Measurements from ENCODE around the gene HIPK2.
"Not testable (repeated sequence)": the region's sequence is repeated elsewhere in the genome, so short reads cannot be mapped to it uniquely, and the experiment has no call there.

HIPK2 gene

GRCh38 chr7:139560678-139561077 lies 217.1 kb downstream of the HIPK2 start:
- peak; percentile 98 for DNase-seq

GRCh38 chr7:139560199-139560598 lies 217.6 kb downstream of the HIPK2 start:
- no peak for DNase-seq

- DNase-seq, result no peak
Observed at GRCh38 chr7:139559364-139560105, 218.3 kb downstream of the HIPK2 start.

GRCh38 chr7:139557857-139558581 lies 219.8 kb downstream of the HIPK2 start:
- no peak for DNase-seq

- not testable (repeated sequence) for DNase-seq
Observed at GRCh38 chr7:139553991-139554700, 223.7 kb downstream of the HIPK2 start.

- no peak for DNase-seq
Observed at GRCh38 chr7:139548302-139549028, 229.3 kb downstream of the HIPK2 start.

- no peak for DNase-seq
Observed at GRCh38 chr7:139544645-139545044, 233.2 kb downstream of the HIPK2 start.

GRCh38 chr7:139543801-139544603 lies 233.8 kb downstream of the HIPK2 start:
- DNase-seq, result no peak

- DNase-seq, result no peak
Observed at GRCh38 chr7:139542308-139543151, 235.3 kb downstream of the HIPK2 start.

- DNase-seq, result no peak
Observed at GRCh38 chr7:139541600-139542307, 236.0 kb downstream of the HIPK2 start.

GRCh38 chr7:139540203-139540602 lies 237.6 kb downstream of the HIPK2 start:
- DNase-seq, result no peak

GRCh38 chr7:139538881-139539635 lies 238.7 kb downstream of the HIPK2 start:
- DNase-seq, result no peak

- DNase-seq, result no peak
Observed at GRCh38 chr7:139536152-139536551, 241.6 kb downstream of the HIPK2 start.

- DNase-seq, result no peak
Observed at GRCh38 chr7:139534966-139535651, 242.7 kb downstream of the HIPK2 start.

GRCh38 chr7:139534096-139534495 lies 243.7 kb downstream of the HIPK2 start:
- no peak for DNase-seq

GRCh38 chr7:139532636-139533155 lies 245.1 kb downstream of the HIPK2 start:
- DNase-seq, result no peak

GRCh38 chr7:139531094-139531493 lies 246.7 kb downstream of the HIPK2 start:
- DNase-seq, result no peak

- no peak for DNase-seq
Observed at GRCh38 chr7:139526578-139527544, 250.9 kb downstream of the HIPK2 start.
